ENCODE data around the gene MC1R. TPM values are rescaled to one million over a fixed set of nuclear protein-coding genes. Genes with fewer than 3 reads are reported as not detected.
A peak's percentile ranks its signal among the peaks of the same experiment; 100 is the strongest.

MC1R gene
- total and polyA plus RNA-seq, 2 of the 8 experiments (the other 6 are each of a cell fraction or from before 2014, with no cell fraction given), result 2.2 to 2.9 TPM

GRCh38 chr16:89955001-89955685 is 36.5 kb downstream of the MC1R start:
- Histone ChIP-seq H3K14ac (ENCODE audit: insufficient read length) (no peak overlapping the region), H2BK5ac (ENCODE audit: low read depth, low read length) (no peak overlapping the region), H3K79me1 (ENCODE audit: low read depth, low read length) (no peaks in the 10 kb centered on the region), H3K4me1 (replicated peaks in 1 of 4; ENCODE audit: control insufficient read depth in 3 of 4, insufficient read depth in 4 of 4, low read length in 3 of 4) (peaks cover 0 to 3% (median 0%) of the 10 kb centered on the region in 4 experiments; a peak in 4 of 7 replicates), H3K4me3 (ENCODE audit: extremely low read depth in 1 of 4, insufficient read depth in 2 of 4, low read depth in 3 of 4, low read length in 4 of 4) (no peak overlapping the region; a peak in 1 of 8 replicates), H3K79me2 (ENCODE audit: control insufficient read depth in 1 of 2, insufficient read depth in 2 of 2, low read length in 2 of 2) (no peaks in the 10 kb centered on the region), H2BK20ac (ENCODE audit: low read length) (no peak overlapping the region), H3K27me3 (replicated peaks in 1 of 4; ENCODE audit: control insufficient read depth in 3 of 4, extremely low read depth in 1 of 4, insufficient read depth in 3 of 4, low read length in 3 of 4) (no peaks in the 10 kb centered on the region), H3K4ac (replicated peaks; ENCODE audit: insufficient read length, low read depth, low read length) (no peak overlapping the region), H3K27ac (ENCODE audit: low read depth, low read length) (no peak overlapping the region; the same call in 1 of the 2 replicates), H3K23me2 (ENCODE audit: low read depth, low read length) (no peaks in the 10 kb centered on the region), H4K5ac (ENCODE audit: insufficient read length, low read depth, low read length) (no peak overlapping the region), H4K20me1 (replicated peaks in 1 of 2; ENCODE audit: control insufficient read depth in 1 of 2, insufficient read depth in 2 of 2, low read length in 2 of 2) (peaks cover 6 to 7% of the 10 kb centered on the region in 2 experiments), H3K9me3 (ENCODE audit: insufficient read depth in 2 of 2, low read depth in 1 of 2, low read length in 1 of 2) (no peaks in the 10 kb centered on the region), H3K9ac (replicated peaks in 1 of 4; ENCODE audit: extremely low read depth in 1 of 4, low read depth in 3 of 4, low read length in 3 of 4) (no peak overlapping the region), H3K18ac (ENCODE audit: extremely low read depth, low read length) (no peak overlapping the region), H3K4me2 (ENCODE audit: insufficient read depth in 1 of 2, low read depth in 2 of 2, low read length in 2 of 2) (no peak overlapping the region), H2BK12ac (ENCODE audit: low read depth, low read length) (no peak overlapping the region), H2BK120ac (replicated peaks; ENCODE audit: low read depth, low read length) (no peak overlapping the region), H2AFZ (ENCODE audit: low read length) (no peak overlapping the region), H2BK15ac (ENCODE audit: low read length) (no peak overlapping the region), H3K23ac (ENCODE audit: insufficient read length) (no peak overlapping the region), H3K56ac (replicated peaks; ENCODE audit: insufficient read length, low read depth, low read length) (no peak overlapping the region), H4K8ac (ENCODE audit: extremely low read depth, insufficient read depth, low read length) (no peak overlapping the region), H3K36me3 (ENCODE audit: control insufficient read depth in 2 of 4, insufficient read depth in 4 of 4, low read length in 3 of 4) (peaks cover 0 to 5% (median 3%) of the 10 kb centered on the region in 4 experiments; a peak in 4 of 8 replicates), H2AK5ac (ENCODE audit: low read depth, low read length) (no peak overlapping the region), H4K91ac (replicated peaks; ENCODE audit: insufficient read length, low read length) (no peak overlapping the region)
- POLR2A ChIA-PET (ENCODE audit: partially characterized antibody), result interaction anchor here (0.7 to 9.2 kb wide), 3 partner anchors 17 to 123 kb away, joined by 4 to 42 read pairs (median 10); partner anchors contain the start of gene TUBB3
- CTCF ChIA-PET (ENCODE audit: partially characterized antibody), result interaction anchor here (1.3 to 1.4 kb wide), 4 partner anchors 11 to 45 kb away, joined by 3 to 6 read pairs (median 3); no protein-coding TSS in a partner anchor
- WGBS, 2 experiments (ENCODE audit: extremely low coverage in 1 of 2, insufficient coverage in 1 of 2, insufficient read length in 1 of 2, insufficient replicate concordance in 2 of 2, low coverage in 1 of 2, low lambda C conversion rate in 2 of 2, missing lambda C conversion rate in 1 of 2), result 78% methylated on average over 15 of the region's 15 CpGs; no CpG with 5 or more reads in 1 of the 2 experiments
- FAIRE-seq (no peak), DNase-seq (ENCODE audit: low read depth in 1 of 2, low spot score in 2 of 2) (no peak)
- TF ChIP-seq POLR2A (IDR thresholded peaks at IDR 0.05; ENCODE audit: control extremely low read depth in 1 of 2, low read depth in 2 of 2, low read length in 2 of 2), result no peak
- no peak for TF ChIP-seq CTBP2 (IDR thresholded peaks at IDR 0.05; ENCODE audit: borderline replicate concordance, insufficient read depth, insufficient read length, low read length)
- TF ChIP-seq TEAD4 (IDR thresholded peaks at IDR 0.05; ENCODE audit: low read depth, low read length), result peak; percentile 50; the same call in 1 of the 2 replicates
